Astrocyte of the cerebellum (primary cell): ENCODE data around the gene MED25.
A peak's percentile ranks its signal among the peaks of the same experiment; 100 is the strongest.

Experiments
- DNase-seq: peaks from one replicate; pipeline ENCODE4 v3.0.0-alpha.2; 2011; ENCODE audit warnings: low read depth
- H3K4me3 ChIP-seq: 2 replicates; pipeline ENCODE4 v1.5.1; 2011; ENCODE audit warnings: mild to moderate bottlenecking, low read depth, low read length, moderate library complexity
- in situ Hi-C: cut with HindIII; loops from 2 replicates; pipeline ENCODE4 v1.10.0; 2017; ENCODE audit warnings: low sequenced_read_pairs
- TF ChIP-seq, protein P1 (sequence below): IDR thresholded peaks from 2 replicates; pipeline ENCODE4 v1.5.1; 2012; ENCODE audit warnings: low read length, low read depth, moderate library complexity, mild to moderate bottlenecking; ENCODE audit errors: missing control alignments

Gene MED25

DNA sequence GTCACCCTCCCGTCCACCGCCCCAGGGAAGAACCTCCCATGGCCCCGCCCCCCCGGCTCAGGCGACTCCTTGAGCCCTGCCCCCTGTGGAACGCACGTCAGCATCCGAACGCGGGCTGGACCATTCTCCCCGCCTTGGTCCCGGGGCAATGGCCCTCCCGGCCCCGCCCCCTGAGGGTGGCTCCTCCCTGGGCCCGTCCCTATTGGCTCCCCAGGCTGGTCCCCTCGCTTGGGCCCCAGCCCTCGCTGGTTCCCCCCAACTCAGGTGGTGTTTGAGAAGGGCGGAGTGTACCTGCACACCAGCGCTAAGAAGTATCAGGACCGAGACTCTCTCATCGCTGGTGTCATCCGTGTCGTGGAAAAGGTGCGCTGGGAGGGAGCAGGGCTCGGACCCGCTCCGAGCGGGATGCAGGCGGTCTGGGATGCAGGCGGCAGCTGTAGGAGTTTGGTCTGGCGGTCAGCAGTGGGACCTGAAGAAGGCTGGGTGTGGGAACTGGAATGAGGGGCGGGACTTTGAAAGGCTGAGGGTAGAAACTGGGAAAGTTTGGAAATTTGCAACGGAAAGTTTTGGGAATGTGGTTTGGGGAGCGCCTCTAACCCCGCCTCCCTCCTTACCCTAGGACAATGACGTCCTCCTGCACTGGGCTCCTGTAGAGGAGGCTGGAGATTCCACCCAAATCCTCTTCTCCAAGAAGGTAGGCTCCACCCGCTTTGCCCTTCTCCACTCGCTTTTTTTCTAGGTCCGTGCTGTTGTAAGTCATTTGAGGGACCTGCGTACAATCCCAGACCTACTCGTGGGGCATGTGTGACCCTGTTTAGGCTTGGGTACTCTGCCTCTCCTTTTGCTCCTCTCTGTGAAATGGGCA lies 60.0 kb downstream of the MED25 start:
- TF ChIP-seq, protein P1, sequence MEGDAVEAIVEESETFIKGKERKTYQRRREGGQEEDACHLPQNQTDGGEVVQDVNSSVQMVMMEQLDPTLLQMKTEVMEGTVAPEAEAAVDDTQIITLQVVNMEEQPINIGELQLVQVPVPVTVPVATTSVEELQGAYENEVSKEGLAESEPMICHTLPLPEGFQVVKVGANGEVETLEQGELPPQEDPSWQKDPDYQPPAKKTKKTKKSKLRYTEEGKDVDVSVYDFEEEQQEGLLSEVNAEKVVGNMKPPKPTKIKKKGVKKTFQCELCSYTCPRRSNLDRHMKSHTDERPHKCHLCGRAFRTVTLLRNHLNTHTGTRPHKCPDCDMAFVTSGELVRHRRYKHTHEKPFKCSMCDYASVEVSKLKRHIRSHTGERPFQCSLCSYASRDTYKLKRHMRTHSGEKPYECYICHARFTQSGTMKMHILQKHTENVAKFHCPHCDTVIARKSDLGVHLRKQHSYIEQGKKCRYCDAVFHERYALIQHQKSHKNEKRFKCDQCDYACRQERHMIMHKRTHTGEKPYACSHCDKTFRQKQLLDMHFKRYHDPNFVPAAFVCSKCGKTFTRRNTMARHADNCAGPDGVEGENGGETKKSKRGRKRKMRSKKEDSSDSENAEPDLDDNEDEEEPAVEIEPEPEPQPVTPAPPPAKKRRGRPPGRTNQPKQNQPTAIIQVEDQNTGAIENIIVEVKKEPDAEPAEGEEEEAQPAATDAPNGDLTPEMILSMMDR = no peak
- DNase-seq = peak; percentile 94
- in situ Hi-C loops = no loop called here
- H3K4me3 ChIP-seq = peak overlapping the region; percentile 73

DNA sequence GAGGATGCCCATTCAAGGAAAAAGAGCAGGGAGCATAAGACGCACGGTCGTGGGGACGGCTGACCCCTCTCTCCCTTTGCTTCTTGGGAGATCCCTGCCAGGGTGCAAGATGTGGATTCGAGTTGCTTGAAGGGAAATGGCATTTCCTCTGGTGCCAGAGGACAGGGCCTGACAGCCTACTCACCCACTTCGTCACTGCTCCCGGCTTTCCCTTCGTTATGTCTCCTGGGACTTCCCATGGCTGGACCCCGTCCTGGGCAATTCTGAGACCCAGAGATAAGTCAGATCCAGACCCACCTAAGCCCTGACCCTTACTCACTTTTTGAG lies 60.6 kb downstream of the MED25 start:
- DNase-seq = no peak
- H3K4me3 ChIP-seq = peak overlapping the region; percentile 73
- TF ChIP-seq, protein P1 = no peak
- in situ Hi-C loops = no loop called here

DNA sequence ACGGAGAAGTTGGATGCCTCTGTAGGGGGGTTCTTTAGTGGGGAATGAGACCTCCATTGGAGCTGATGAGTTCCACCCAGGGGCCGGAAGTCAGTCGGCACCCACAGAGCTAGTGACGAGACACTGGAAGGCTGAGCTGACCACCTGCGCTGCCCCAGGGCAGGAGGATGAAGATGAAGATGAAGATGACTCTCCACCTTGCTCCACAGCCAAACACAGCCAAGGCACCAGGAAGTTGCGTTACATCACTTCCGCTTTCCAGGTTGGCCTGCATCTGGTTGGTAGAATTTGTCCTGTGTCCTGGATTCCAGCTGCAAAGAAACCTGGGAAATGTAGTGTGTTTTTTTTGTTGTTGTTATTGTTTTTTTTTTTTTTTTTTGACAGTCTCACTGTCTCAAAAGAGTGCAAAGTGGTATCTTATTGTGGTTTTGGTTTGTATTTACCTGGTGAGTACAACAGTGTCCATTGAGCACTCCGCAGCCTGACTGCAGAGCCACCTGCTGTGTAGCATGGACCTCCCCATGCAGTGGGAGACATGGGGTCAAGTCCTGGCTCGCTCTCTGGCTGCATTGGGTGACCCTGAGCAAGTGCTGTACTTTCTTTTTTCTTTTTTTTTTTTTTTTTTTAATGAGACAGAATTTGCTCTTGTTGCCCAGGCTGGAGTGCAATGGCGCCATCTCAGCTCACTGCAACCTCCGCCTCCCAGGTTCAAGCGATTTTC lies 61.3 kb downstream of the MED25 start:
- DNase-seq = no peak
- in situ Hi-C loops = no loop called here
- TF ChIP-seq, protein P1 = no peak
- no peak overlapping the region for H3K4me3 ChIP-seq

DNA sequence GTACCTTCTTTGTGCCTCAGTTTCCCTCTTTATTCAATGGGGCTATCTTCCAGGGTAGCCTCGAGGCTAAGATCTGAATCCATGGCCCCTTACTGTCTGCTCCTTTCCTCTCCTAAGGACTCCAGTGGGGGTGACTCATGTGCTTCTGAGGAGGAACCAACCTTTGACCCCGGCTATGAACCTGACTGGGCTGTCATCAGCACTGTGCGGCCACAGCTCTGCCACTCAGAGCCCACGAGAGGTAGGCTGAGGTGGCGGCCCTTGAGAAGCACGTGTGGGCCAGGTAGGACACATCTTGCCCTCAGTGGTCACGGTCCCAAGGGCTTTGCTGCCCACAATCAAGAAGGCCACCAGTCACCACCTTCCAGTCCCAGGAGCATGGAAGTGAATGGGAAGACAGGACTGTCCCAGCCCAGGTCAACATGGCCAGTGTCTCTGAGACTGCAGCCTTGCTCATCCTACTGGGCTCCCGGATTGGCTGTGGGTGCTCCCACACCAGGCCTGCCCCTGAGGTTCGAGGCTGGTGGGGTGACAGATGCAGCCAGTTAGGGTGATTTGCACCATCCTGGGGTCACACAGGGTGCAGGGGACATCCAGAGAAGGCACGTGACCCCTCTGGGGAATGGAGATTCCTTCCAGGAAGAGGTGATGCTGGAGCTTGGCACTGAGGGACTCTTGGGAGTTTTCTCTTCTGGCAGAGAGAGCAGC lies 62.2 kb downstream of the MED25 start:
- H3K4me3 ChIP-seq = no peak overlapping the region
- TF ChIP-seq, protein P1 = no peak
- no peak for DNase-seq
- in situ Hi-C loops = no loop called here

DNA sequence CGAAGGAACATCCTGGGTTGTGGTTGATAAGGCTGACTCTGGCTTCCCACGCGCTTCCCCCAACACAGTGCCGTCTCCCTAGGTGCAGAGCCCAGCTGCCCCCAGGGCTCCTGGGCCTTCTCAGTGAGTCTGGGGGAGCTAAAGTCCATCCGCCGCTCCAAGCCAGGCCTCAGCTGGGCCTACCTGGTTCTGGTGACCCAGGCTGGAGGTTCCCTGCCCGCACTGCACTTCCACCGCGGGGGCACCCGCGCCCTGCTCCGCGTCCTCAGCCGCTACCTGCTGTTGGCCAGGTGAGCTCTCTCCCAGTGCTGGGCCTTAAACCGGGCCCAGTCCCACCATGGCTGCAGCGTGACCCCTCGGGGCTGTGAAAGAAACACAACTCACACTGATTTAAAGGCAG lies 63.1 kb downstream of the MED25 start:
- in situ Hi-C loops = no loop called here

More for the DNA sequence above, 63.1 kb downstream of the MED25 start:
- no peak for DNase-seq
- TF ChIP-seq, protein P1 = no peak
- no peak overlapping the region for H3K4me3 ChIP-seq
